ENCODE data around the gene RECQL5. TPM values are rescaled to one million over a fixed set of nuclear protein-coding genes. Genes with fewer than 3 reads are reported as not detected.

The RECQL5 gene
- total and polyA plus RNA-seq, 2 of the 8 experiments (the other 6 are each of a cell fraction or from before 2014, with no cell fraction given): 15.1 to 41.1 TPM

DNA sequence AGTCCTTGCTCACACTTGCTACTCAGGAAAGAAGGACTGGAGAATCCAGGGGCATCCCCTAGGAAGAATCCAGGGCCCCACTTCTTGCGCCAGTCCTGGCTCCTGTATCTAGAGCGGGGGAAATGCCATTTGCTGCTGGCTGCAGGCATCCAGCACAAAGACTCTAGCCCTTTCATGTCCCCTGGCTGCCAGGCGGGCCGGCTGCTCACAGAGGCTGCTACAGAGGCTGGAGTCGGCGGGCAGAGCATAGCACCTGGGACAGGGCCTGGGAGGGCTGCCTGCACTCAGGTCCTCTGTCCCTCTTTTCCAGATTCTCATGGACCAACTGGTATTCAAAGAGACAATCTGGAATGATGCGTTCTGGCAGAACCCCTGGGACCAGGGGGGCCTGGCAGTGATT lies 19.9 kb downstream of the RECQL5 start (continued):
- no peak for TF ChIP-seq EZH2 (IDR thresholded peaks at IDR 0.05; ENCODE audit: low read depth, low read length, severe bottlenecking)
- no peak for TF ChIP-seq SP1 (IDR thresholded peaks at IDR 0.05; ENCODE audit: low read depth, low read length)
- TF ChIP-seq HDAC6 (IDR thresholded peaks at IDR 0.05; ENCODE audit: low read depth, low read length): no peak
- TF ChIP-seq CEBPB (IDR thresholded peaks at IDR 0.05; ENCODE audit: low read depth, low read length): no peak
- no peak for TF ChIP-seq JUND (IDR thresholded peaks at IDR 0.05; ENCODE audit: low read length)
- TF ChIP-seq ASH2L (IDR thresholded peaks at IDR 0.05; ENCODE audit: low read length): no peak
- no peak for TF ChIP-seq TBP (IDR thresholded peaks at IDR 0.05; ENCODE audit: low read depth, low read length)
- TF ChIP-seq KDM4A (IDR thresholded peaks at IDR 0.05; ENCODE audit: low read depth, low read length, severe bottlenecking): no peak

Measured in H1 (cell line).